SU-DHL-6 (cell line): ENCODE measurements around the gene CLTRN.

Experiments
- CTCF ChIP-seq: fragments of 200-600 bp; sonication (generic); IDR thresholded peaks from one replicate; pipeline ENCODE4 v1.5.1; 2017; ENCODE audit warnings: antibody characterized with exemption, mild to moderate bottlenecking, low read length, moderate library complexity; ENCODE audit not compliant: insufficient read depth, poor library complexity, severe bottlenecking
- EZH2phosphoT487 ChIP-seq: fragments of 200-600 bp; sonication (generic), shearing (Covaris generic); conservative IDR thresholded peaks from 2 replicates; pipeline ENCODE4 v1.6.1; 2018; ENCODE audit warnings: mild to moderate bottlenecking, antibody characterized with exemption, low read length, moderate library complexity, mixed read lengths

GRCh38 chrX:15601932-15602331, 62.7 kb downstream of the CLTRN start:
- TF ChIP-seq CTCF = no peak
- no peak for TF ChIP-seq EZH2phosphoT487
